NCI-H1105 treated with DMSO at 0.1 percent for 48 hours (cell line): ENCODE measurements around the gene CNP.

Source experiments
- DNase-seq: peaks from one replicate; lab custom pipeline; 2025; lab: John Stamatoyannopoulos, UW

The CNP gene

GRCh38 chr17:41942626-41943373 is 23.8 kb upstream of the CNP start:
- no peak for DNase-seq

- DNase-seq = no peak
Observed at GRCh38 chr17:41943492-41943891, 23.1 kb upstream of the CNP start.

GRCh38 chr17:41944943-41945342 is 21.7 kb upstream of the CNP start:
- no peak for DNase-seq

- DNase-seq = no peak
Observed at GRCh38 chr17:41948762-41949460, 17.7 kb upstream of the CNP start.

GRCh38 chr17:41956522-41956921 is 10.1 kb upstream of the CNP start:
- DNase-seq = no peak

- DNase-seq = no peak
Observed at GRCh38 chr17:41957031-41957868, 9.3 kb upstream of the CNP start.

- no peak for DNase-seq
Observed at GRCh38 chr17:41957869-41958439, 8.6 kb upstream of the CNP start.

- DNase-seq = no peak
Observed at GRCh38 chr17:41959030-41959335, 7.6 kb upstream of the CNP start.

GRCh38 chr17:41959336-41960095 is 7.1 kb upstream of the CNP start:
- peak; percentile 26 for DNase-seq

- DNase-seq = no peak
Observed at GRCh38 chr17:41962111-41962510, 4.5 kb upstream of the CNP start.

- DNase-seq = peak; percentile 63
Observed at GRCh38 chr17:41962768-41963434, 3.7 kb upstream of the CNP start.

GRCh38 chr17:41965694-41966462 is 717 bp upstream of the CNP start:
- DNase-seq = peak; percentile 89

GRCh38 chr17:41967141-41967920 is 736 bp downstream of the CNP start:
- DNase-seq = no peak

GRCh38 chr17:41967921-41968578 is 1.5 kb downstream of the CNP start:
- DNase-seq = no peak

- no peak for DNase-seq
Observed at GRCh38 chr17:41968676-41969075, 2.1 kb downstream of the CNP start.

- no peak for DNase-seq
Observed at GRCh38 chr17:41970901-41971331, 4.3 kb downstream of the CNP start.

- no peak for DNase-seq
Observed at GRCh38 chr17:41971721-41972523, 5.3 kb downstream of the CNP start.
